Activated CD4-positive, CD25-positive, alpha-beta regulatory T cell treated with anti-CD3 and anti-CD28 coated beads, Interleukin-2, amount 50 U/mL, for 24 hours (primary cell): ENCODE data around the gene C6orf62.
"Not testable (repeated sequence)": the region's sequence is repeated elsewhere in the genome, so short reads cannot be mapped to it uniquely, and the experiment has no call there.

Experiments
- ATAC-seq, 2 donors: fragments of 150-1000 bp; cut with Tn5 transposase; one replicate each; pipeline ENCODE4 v1.10.0; 2021; ENCODE audit warnings: mild to moderate bottlenecking in 1 of 2, moderate library complexity in 1 of 2

C6orf62 gene

GRCh38 chr6:24719125-24719971 is at the start of gene C6orf62:
TSS of gene C6orf62 (minus strand) at chr6:24719154. CDS start at chr6:24718668, 486 bp downstream.
- peak; percentile 7 to 14 for ATAC-seq

- ATAC-seq = no peak
These were observed 49.4 kb upstream of the C6orf62 start for GRCh38 chr6:24768361-24768760.

- peak in 1 of 2 donors; percentile 64 for ATAC-seq
These were observed 47.9 kb upstream of the C6orf62 start for GRCh38 chr6:24766680-24767462.

GRCh38 chr6:24765968-24766367 is 47.0 kb upstream of the C6orf62 start:
- ATAC-seq = not testable (repeated sequence)

- ATAC-seq = not testable (repeated sequence)
These were observed 46.2 kb upstream of the C6orf62 start for GRCh38 chr6:24764833-24765828.

- no peak for ATAC-seq
These were observed 44.6 kb upstream of the C6orf62 start for GRCh38 chr6:24763578-24763977.

- no peak for ATAC-seq
These were observed 42.9 kb upstream of the C6orf62 start for GRCh38 chr6:24761851-24762250.

GRCh38 chr6:24761193-24761835 is 42.4 kb upstream of the C6orf62 start:
- no peak for ATAC-seq

- ATAC-seq = no peak
These were observed 41.3 kb upstream of the C6orf62 start for GRCh38 chr6:24760210-24760609.

GRCh38 chr6:24759718-24760117 is 40.8 kb upstream of the C6orf62 start:
- ATAC-seq = no peak

- ATAC-seq = no peak
These were observed 38.7 kb upstream of the C6orf62 start for GRCh38 chr6:24757611-24758010.

GRCh38 chr6:24755279-24755678 is 36.3 kb upstream of the C6orf62 start:
- ATAC-seq = no peak

- not testable (repeated sequence) for ATAC-seq
These were observed 35.4 kb upstream of the C6orf62 start for GRCh38 chr6:24754378-24754777.

GRCh38 chr6:24753545-24753944 is 34.6 kb upstream of the C6orf62 start:
- no peak for ATAC-seq

- no peak for ATAC-seq
These were observed 34.1 kb upstream of the C6orf62 start for GRCh38 chr6:24752917-24753492.

- no peak for ATAC-seq
These were observed 33.5 kb upstream of the C6orf62 start for GRCh38 chr6:24752503-24752902.

GRCh38 chr6:24750878-24751277 is 31.9 kb upstream of the C6orf62 start:
- not testable (repeated sequence) for ATAC-seq

GRCh38 chr6:24749297-24749696 is 30.3 kb upstream of the C6orf62 start:
- ATAC-seq = no peak

- no peak for ATAC-seq
These were observed 26.0 kb upstream of the C6orf62 start for GRCh38 chr6:24744911-24745310.

GRCh38 chr6:24743944-24744335 is 25.0 kb upstream of the C6orf62 start:
- ATAC-seq = no peak

GRCh38 chr6:24743265-24743943 is 24.4 kb upstream of the C6orf62 start:
- peak; percentile 86 to 89 for ATAC-seq
